PC-3 (cell line): ENCODE measurements around the gene ADCY9. TPM values are rescaled to one million over a fixed set of nuclear protein-coding genes. Genes with fewer than 3 reads are reported as not detected.

Experiments used
- ATAC-seq: fragments of 200-7000 bp; cut with Tn5 transposase; 2 replicates; pipeline ENCODE4 v1.9.1; 2020; ENCODE audit warnings: mild to moderate bottlenecking, moderate library complexity
- BruUV-seq: library from RNA; stranded (reverse); fragments of 400-500 nt; replicated peaks from 2 replicates; lab custom pipeline; 2021; lab: Mats Ljungman, UMichigan
- CTCF ChIA-PET: fragments of 300-600 bp; sonication (Branson Sonifier 250); formaldehyde crosslinking; loops from one replicate; lab custom pipeline; 2022; ENCODE audit warnings: antibody characterized with exemption; lab: Charles Lee
- POLR2A ChIA-PET: fragments of 300-600 bp; sonication (Branson Sonifier 250); formaldehyde crosslinking; loops from one replicate; lab custom pipeline; 2022; ENCODE audit warnings: antibody characterized with exemption; ENCODE audit not compliant: unreplicated experiment; lab: Charles Lee
- DNase-seq: peaks from one replicate; pipeline ENCODE4 v3.0.0-alpha.2; 2015
- H2AFZ ChIP-seq: fragments of 300-600 bp; sonication (generic); 2 replicates; pipeline ENCODE4 v1.6.0; 2016; ENCODE audit warnings: antibody characterized with exemption, low read length
- H3F3A ChIP-seq: fragments of 300-600 bp; sonication (generic); one replicate; pipeline ENCODE4 v1.6.0; 2017; ENCODE audit warnings: antibody characterized with exemption, low read length, control low read depth, mild to moderate bottlenecking; ENCODE audit not compliant: unreplicated experiment
- H3K27ac ChIP-seq: fragments of 300-600 bp; sonication (generic); 2 replicates; pipeline ENCODE4 v1.5.1; 2016; ENCODE audit warnings: mild to moderate bottlenecking, low read length
- H3K27me3 ChIP-seq: fragments of 300-600 bp; sonication (generic); 2 replicates; pipeline ENCODE4 v1.6.1; 2016; ENCODE audit warnings: low read length, mixed read lengths
- H3K36me3 ChIP-seq: fragments of 300-600 bp; sonication (generic); 2 replicates; pipeline ENCODE4 v1.6.1; 2016; ENCODE audit warnings: low read depth, mixed run types, low read length, mixed read lengths
- H3K4me1 ChIP-seq: fragments of 300-600 bp; sonication (generic); 2 replicates; pipeline ENCODE4 v1.5.1; 2016; ENCODE audit warnings: low read length; ENCODE audit not compliant: insufficient read depth
- H3K4me2 ChIP-seq: fragments of 300-600 bp; sonication (generic); 2 replicates; pipeline ENCODE4 v1.6.0; 2016; ENCODE audit warnings: low read length
- H3K4me3 ChIP-seq: fragments of 300-600 bp; sonication (generic); 2 replicates; pipeline ENCODE4 v1.5.1; 2016; ENCODE audit warnings: mild to moderate bottlenecking, low read length, mixed read lengths
- H3K79me2 ChIP-seq: fragments of 300-600 bp; sonication (generic); 2 replicates; pipeline ENCODE4 v1.6.1; 2017; ENCODE audit warnings: low read length, mixed read lengths
- H3K9ac ChIP-seq: fragments of 300-600 bp; sonication (generic); 2 replicates; pipeline ENCODE4 v1.6.0; 2016; ENCODE audit warnings: mild to moderate bottlenecking, low read length
- H3K9me2 ChIP-seq: fragments of 300-600 bp; sonication (generic); replicated peaks from 2 replicates; pipeline ENCODE4 v1.6.1; 2016; ENCODE audit warnings: mixed run types, low read length, mixed read lengths
- H3K9me3 ChIP-seq: fragments of 300-600 bp; sonication (generic); 2 replicates; pipeline ENCODE4 v1.6.1; 2016; ENCODE audit warnings: low read length, mixed read lengths
- H4K20me1 ChIP-seq: fragments of 300-600 bp; sonication (generic); 2 replicates; pipeline ENCODE4 v1.6.1; 2016; ENCODE audit warnings: low read length, mixed read lengths
- CTCF ChIP-seq: fragments of 300-600 bp; sonication (generic); conservative IDR thresholded peaks from 2 replicates; pipeline ENCODE4 v1.5.1; 2017; ENCODE audit warnings: antibody characterized with exemption, low read depth, mild to moderate bottlenecking, low read length
- EZH2 ChIP-seq: fragments of 300-600 bp; sonication (generic); IDR thresholded peaks from one replicate; pipeline ENCODE4 v1.6.1; 2017; ENCODE audit warnings: antibody characterized with exemption, mild to moderate bottlenecking, low read length; ENCODE audit not compliant: unreplicated experiment
- EZH2phosphoT487 ChIP-seq: fragments of 300-600 bp; sonication (generic); IDR thresholded peaks from 2 replicates; pipeline ENCODE4 v1.6.1; 2018; ENCODE audit warnings: mild to moderate bottlenecking, antibody characterized with exemption, low read length, borderline replicate concordance
- intact Hi-C: fragments of 100-400 bp; cut with micrococcal nuclease; formaldehyde crosslinking; loops from 2 replicates; pipeline ENCODE4 v1.9.0; 2023
- total RNA-seq: library from RNA; depleted of rRNA; stranded (reverse); fragments of >200 nt; gene quantifications from 2 replicates; pipeline ENCODE4 v1.2.3, GENCODE V29; 2014

Gene ADCY9
- total RNA-seq, 1 experiment from 2014 or later: 6.2 TPM

GRCh38 chr16:3977376-3977775, 138.9 kb downstream of the ADCY9 start:
- intact Hi-C loops: no loop called here
- Histone ChIP-seq H3K9ac (no peak overlapping the region), H3K4me3 (no peak overlapping the region), H3K79me2 (no peaks in the 10 kb centered on the region), H3K36me3 (no peaks in the 10 kb centered on the region), H3K27me3 (no peaks in the 10 kb centered on the region), H4K20me1 (no peaks in the 10 kb centered on the region), H3K9me3 (no peaks in the 10 kb centered on the region), H2AFZ (no peak overlapping the region), H3K9me2 (no peaks in the 10 kb centered on the region), H3K27ac (no peak overlapping the region), H3F3A (no peaks in the 10 kb centered on the region), H3K4me1 (peaks cover 8% of the 10 kb centered on the region; the same call in 1 of the 2 replicates), H3K4me2 (no peak overlapping the region)
- DNase-seq (no peak), ATAC-seq (no peak)
- CTCF ChIA-PET: no interaction called here
- POLR2A ChIA-PET: no interaction called here
- TF ChIP-seq EZH2phosphoT487: no peak
- no TSS peak for BruUV-seq

GRCh38 chr16:3974751-3975150, 141.5 kb downstream of the ADCY9 start:
- POLR2A ChIA-PET: no interaction called here
- BruUV-seq: no TSS peak
- Histone ChIP-seq H3K9ac (no peak overlapping the region), H3K4me1 (peaks cover 11% of the 10 kb centered on the region), H3K79me2 (no peaks in the 10 kb centered on the region), H3K27ac (no peak overlapping the region), H3K9me3 (no peaks in the 10 kb centered on the region), H3K27me3 (no peaks in the 10 kb centered on the region), H3K36me3 (no peaks in the 10 kb centered on the region), H3K4me3 (no peak overlapping the region), H2AFZ (no peak overlapping the region), H3K4me2 (no peak overlapping the region), H3F3A (no peaks in the 10 kb centered on the region), H4K20me1 (no peaks in the 10 kb centered on the region), H3K9me2 (no peaks in the 10 kb centered on the region)
- TF ChIP-seq EZH2phosphoT487 (no peak), EZH2 (no peak), CTCF (no peak)
- CTCF ChIA-PET: no interaction called here
- intact Hi-C loops: no loop called here
- no peak for DNase-seq
- no peak for ATAC-seq

GRCh38 chr16:3971706-3972105, 144.5 kb downstream of the ADCY9 start:
- no peaks in the 10 kb centered on the region for H3K27me3 ChIP-seq
- H3K9ac ChIP-seq: no peak overlapping the region
- H2AFZ ChIP-seq: peak overlapping the region; percentile 40
- no peaks in the 10 kb centered on the region for H3K36me3 ChIP-seq
- peak; percentile 18 for ATAC-seq
- DNase-seq: no peak
- H3K79me2 ChIP-seq: no peaks in the 10 kb centered on the region
- peak overlapping the region; percentile 70 for H3K27ac ChIP-seq
- H3F3A ChIP-seq: no peaks in the 10 kb centered on the region
- H3K9me2 ChIP-seq: no peaks in the 10 kb centered on the region
- POLR2A ChIA-PET: interaction anchor here (0.7 kb wide), 1 partner anchor 22 kb away, joined by 5 read pairs; no protein-coding TSS in a partner anchor
- no peak overlapping the region for H3K4me3 ChIP-seq
- no peaks in the 10 kb centered on the region for H3K9me3 ChIP-seq
- H3K4me1 ChIP-seq: peaks cover 11% of the 10 kb centered on the region
- intact Hi-C loops: no loop called here
- CTCF ChIA-PET: no interaction called here
- TF ChIP-seq CTCF (no peak), EZH2 (no peak), EZH2phosphoT487 (no peak)
- H4K20me1 ChIP-seq: no peaks in the 10 kb centered on the region
- BruUV-seq: no TSS peak
- peak overlapping the region; percentile 54; the same call in 1 of the 2 replicates for H3K4me2 ChIP-seq
